ENCODE measurements around the gene SURF6. TPM values are rescaled to one million over a fixed set of nuclear protein-coding genes. Genes with fewer than 3 reads are reported as not detected.
"Not testable (repeated sequence)": the region's sequence is repeated elsewhere in the genome, so short reads cannot be mapped to it uniquely, and the experiment has no call there.

The SURF6 gene
- total and polyA plus RNA-seq, 4 experiments from 2014 or later = 2.3 to 28.9 (median 21.0) TPM

- CTCF ChIA-PET (ENCODE audit: partially characterized antibody) = interaction anchor here (1.2 to 1.7 kb wide), 3 partner anchors 31 to 39 kb away, joined by 3 to 4 read pairs (median 4); no protein-coding TSS in a partner anchor
- Mint-ChIP-seq H3K36me3 (peaks cover 18 to 38% of the 10 kb centered on the region in 2 donors), H3K27ac (peak overlapping the region in 6 of 7 donors; percentile 14 to 93 (median 68)), H3K4me1 (peaks cover 15 to 41% (median 25%) of the 10 kb centered on the region in 4 donors), H3K9me3 (no peaks in the 10 kb centered on the region), H3K4me3 (no peak overlapping the region), H3K27me3 (no peaks in the 10 kb centered on the region)
- Histone ChIP-seq H3K4me3 (ENCODE audit: low read length in 2 of 2) (no peak overlapping the region), H3K27me3 (ENCODE audit: insufficient read depth, low read length) (no peaks in the 10 kb centered on the region), H3K4me1 (ENCODE audit: insufficient read depth, low read length) (peaks cover 26% of the 10 kb centered on the region), H3K36me3 (ENCODE audit: insufficient read depth, low read length) (peaks cover 52% of the 10 kb centered on the region), H3K27ac (ENCODE audit: low read depth, low read length) (no peak overlapping the region), H3K9me3 (ENCODE audit: control insufficient read depth in 1 of 2, low read length in 2 of 2) (no peaks in the 10 kb centered on the region)
- peak in 1 of 5 donors; percentile 7 for DNase-seq
- POLR2A ChIA-PET (ENCODE audit: partially characterized antibody) = interaction anchor here (1.3 to 1.8 kb wide), 3 partner anchors 8 to 36 kb away, joined by 3 to 7 read pairs (median 6); partner anchors contain the start of genes MED22, RPL7A, STKLD1 and SURF4
- intact Hi-C loops (cut with micrococcal nuclease) = no loop called here
Measured at GRCh38 chr9:133340256-133340655, 4.3 kb upstream of the SURF6 start.

GRCh38 chr9:133339641-133340040 is 3.7 kb upstream of the SURF6 start:
- Histone ChIP-seq H3K9me3 (ENCODE audit: control insufficient read depth in 1 of 2, low read length in 2 of 2) (no peaks in the 10 kb centered on the region), H3K27ac (ENCODE audit: low read depth, low read length) (no peak overlapping the region), H3K4me3 (ENCODE audit: low read length in 2 of 2) (no peak overlapping the region), H3K36me3 (ENCODE audit: insufficient read depth, low read length) (peaks cover 47% of the 10 kb centered on the region), H3K4me1 (ENCODE audit: insufficient read depth, low read length) (peaks cover 32% of the 10 kb centered on the region), H3K27me3 (ENCODE audit: insufficient read depth, low read length) (no peaks in the 10 kb centered on the region)
- Mint-ChIP-seq H3K9me3 (no peaks in the 10 kb centered on the region), H3K4me3 (peak overlapping the region in 1 of 8 donors; percentile 40), H3K27ac (peak overlapping the region in 4 of 7 donors; percentile 49 to 79 (median 74)), H3K27me3 (no peaks in the 10 kb centered on the region), H3K36me3 (peaks cover 15 to 38% of the 10 kb centered on the region in 2 donors), H3K4me1 (peaks cover 16 to 47% (median 28%) of the 10 kb centered on the region in 4 donors)
- intact Hi-C loops (cut with micrococcal nuclease) = no loop called here
- POLR2A ChIA-PET (ENCODE audit: partially characterized antibody) = interaction anchor here (0.6 to 1.8 kb wide), 4 partner anchors 8 to 36 kb away, joined by 3 to 7 read pairs (median 4); partner anchors contain the start of genes MED22, RPL7A, STKLD1 and SURF4
- CTCF ChIA-PET (ENCODE audit: partially characterized antibody) = interaction anchor here (1.2 to 1.7 kb wide), 3 partner anchors 32 to 39 kb away, joined by 3 to 4 read pairs (median 4); no protein-coding TSS in a partner anchor
- DNase-seq = peak in 1 of 5 donors; percentile 11

GRCh38 chr9:133334888-133335287 is 1.1 kb downstream of the SURF6 start:
- H3K4me1 ChIP-seq (ENCODE audit: insufficient read depth, low read length) = peaks cover 29% of the 10 kb centered on the region
- H3K9me3 Mint-ChIP-seq; H3K27ac ChIP-seq (ENCODE audit: low read depth, low read length); H3K9me3 ChIP-seq (ENCODE audit: control insufficient read depth in 1 of 2, low read length in 2 of 2); H3K27me3 ChIP-seq (ENCODE audit: insufficient read depth, low read length); H3K27me3 Mint-ChIP-seq: not testable (repeated sequence)
- intact Hi-C loops (cut with micrococcal nuclease) = loop anchor here (1.0 kb wide), 1 partner anchor 83 kb away; the partner anchor contains the start of gene REXO4
- DNase-seq = peak in 1 of 5 donors; percentile 29
- peaks cover 10 to 57% (median 22%) of the 10 kb centered on the region in 4 donors for H3K4me1 Mint-ChIP-seq
- CTCF ChIA-PET (ENCODE audit: partially characterized antibody) = interaction anchor here (1.1 to 1.6 kb wide), 4 partner anchors 16 to 79 kb away, joined by 3 to 5 read pairs (median 4); no protein-coding TSS in a partner anchor
- peaks cover 46% of the 10 kb centered on the region for H3K36me3 ChIP-seq (ENCODE audit: insufficient read depth, low read length)
- POLR2A ChIA-PET (ENCODE audit: partially characterized antibody) = interaction anchor here (0.9 to 3.1 kb wide), 4 partner anchors 14 to 304 kb away, joined by 3 to 14 read pairs (median 10); partner anchors contain the start of genes GTF3C5, MED22, RPL7A and SURF1
- H3K36me3 Mint-ChIP-seq = peaks cover 18 to 50% of the 10 kb centered on the region in 2 donors
- H3K4me3 ChIP-seq (ENCODE audit: low read length in 2 of 2) = peak overlapping the region; percentile 50 to 69
- peak overlapping the region; percentile 48 to 96 (median 89) for H3K27ac Mint-ChIP-seq
- peak overlapping the region; percentile 92 to 97 (median 96) for H3K4me3 Mint-ChIP-seq

GRCh38 chr9:133334161-133334560 is 1.8 kb downstream of the SURF6 start:
- DNase-seq = no peak
- Mint-ChIP-seq H3K9me3 (no peaks in the 10 kb centered on the region), H3K27ac (peak overlapping the region in 4 of 7 donors; percentile 12 to 79 (median 38)), H3K4me3 (peak overlapping the region in 4 of 8 donors; percentile 10 to 29 (median 24)), H3K27me3 (no peaks in the 10 kb centered on the region), H3K4me1 (peaks cover 10 to 55% (median 20%) of the 10 kb centered on the region in 4 donors), H3K36me3 (peaks cover 18 to 48% of the 10 kb centered on the region in 2 donors)
- H3K4me1 ChIP-seq (ENCODE audit: insufficient read depth, low read length) = peaks cover 28% of the 10 kb centered on the region
- POLR2A ChIA-PET (ENCODE audit: partially characterized antibody) = interaction anchor here (1.3 to 3.1 kb wide), 3 partner anchors 14 to 37 kb away, joined by 7 to 14 read pairs (median 12); partner anchors contain the start of genes MED22, RPL7A, SURF1 and SURF2
- no peak overlapping the region for H3K4me3 ChIP-seq (ENCODE audit: low read length in 2 of 2)
- intact Hi-C loops (cut with micrococcal nuclease) = no loop called here
- no peak overlapping the region for H3K27ac ChIP-seq (ENCODE audit: low read depth, low read length)
- no peaks in the 10 kb centered on the region for H3K9me3 ChIP-seq (ENCODE audit: control insufficient read depth in 1 of 2, low read length in 2 of 2)
- H3K27me3 ChIP-seq (ENCODE audit: insufficient read depth, low read length) = no peaks in the 10 kb centered on the region
- peaks cover 39% of the 10 kb centered on the region for H3K36me3 ChIP-seq (ENCODE audit: insufficient read depth, low read length)
- CTCF ChIA-PET (ENCODE audit: partially characterized antibody) = interaction anchor here (1.1 to 1.6 kb wide), 3 partner anchors 37 to 80 kb away, joined by 3 to 5 read pairs (median 4); no protein-coding TSS in a partner anchor

- intact Hi-C loops (cut with micrococcal nuclease) = no loop called here
- Mint-ChIP-seq H3K4me3 (peak overlapping the region in 2 of 8 donors; percentile 27 to 54), H3K4me1 (peaks cover 13 to 59% (median 18%) of the 10 kb centered on the region in 4 donors), H3K27ac (peak overlapping the region in 2 of 7 donors; percentile 29 to 47), H3K9me3 (peaks cover 0 to 2% (median 0%) of the 10 kb centered on the region in 8 donors), H3K27me3 (no peaks in the 10 kb centered on the region), H3K36me3 (peaks cover 13 to 48% of the 10 kb centered on the region in 2 donors)
- Histone ChIP-seq H3K36me3 (ENCODE audit: insufficient read depth, low read length) (peaks cover 38% of the 10 kb centered on the region), H3K4me1 (ENCODE audit: insufficient read depth, low read length) (peaks cover 28% of the 10 kb centered on the region), H3K4me3 (ENCODE audit: low read length in 2 of 2) (no peak overlapping the region), H3K27me3 (ENCODE audit: insufficient read depth, low read length) (no peaks in the 10 kb centered on the region), H3K27ac (ENCODE audit: low read depth, low read length) (no peak overlapping the region), H3K9me3 (ENCODE audit: control insufficient read depth in 1 of 2, low read length in 2 of 2) (no peaks in the 10 kb centered on the region)
- DNase-seq = peak in 1 of 5 donors; percentile 10
- ChIA-PET CTCF (ENCODE audit: partially characterized antibody) (interaction anchor here (1.1 to 1.6 kb wide), 2 partner anchors 24 to 73 kb away, joined by 3 to 5 read pairs; no protein-coding TSS in a partner anchor), POLR2A (ENCODE audit: partially characterized antibody) (interaction anchor here (1.7 to 3.1 kb wide), 3 partner anchors 15 to 38 kb away, joined by 5 to 14 read pairs (median 12); partner anchors contain the start of genes MED22, RPL7A, SURF1 and SURF2)
Measured at GRCh38 chr9:133333566-133333965, 2.4 kb downstream of the SURF6 start.

GRCh38 chr9:133333011-133333410 is 3.0 kb downstream of the SURF6 start:
- no peaks in the 10 kb centered on the region for H3K9me3 ChIP-seq (ENCODE audit: control insufficient read depth in 1 of 2, low read length in 2 of 2)
- H3K9me3 Mint-ChIP-seq = peaks cover 0 to 4% (median 0%) of the 10 kb centered on the region in 8 donors
- CTCF ChIA-PET (ENCODE audit: partially characterized antibody) = interaction anchor here (1.1 to 1.2 kb wide), 2 partner anchors 24 to 39 kb away, joined by 3 read pairs; no protein-coding TSS in a partner anchor
- POLR2A ChIA-PET (ENCODE audit: partially characterized antibody) = interaction anchor here (1.7 to 3.1 kb wide), 2 partner anchors 24 to 39 kb away, joined by 5 to 12 read pairs; partner anchors contain the start of genes SURF1 and SURF2
- no peak overlapping the region for H3K27ac ChIP-seq (ENCODE audit: low read depth, low read length)
- intact Hi-C loops (cut with micrococcal nuclease) = no loop called here
- no peaks in the 10 kb centered on the region for H3K27me3 Mint-ChIP-seq
- peaks cover 38% of the 10 kb centered on the region for H3K36me3 ChIP-seq (ENCODE audit: insufficient read depth, low read length)
- H3K36me3 Mint-ChIP-seq = peaks cover 13 to 50% of the 10 kb centered on the region in 2 donors
- peaks cover 28% of the 10 kb centered on the region for H3K4me1 ChIP-seq (ENCODE audit: insufficient read depth, low read length)
- no peaks in the 10 kb centered on the region for H3K27me3 ChIP-seq (ENCODE audit: insufficient read depth, low read length)
- H3K27ac Mint-ChIP-seq = peak overlapping the region in 1 of 7 donors; percentile 13
- H3K4me3 ChIP-seq (ENCODE audit: low read length in 2 of 2) = no peak overlapping the region
- DNase-seq = peak in 1 of 5 donors; percentile 14
- peaks cover 13 to 59% (median 18%) of the 10 kb centered on the region in 4 donors for H3K4me1 Mint-ChIP-seq
- H3K4me3 Mint-ChIP-seq = no peak overlapping the region

GRCh38 chr9:133332381-133332730 is 3.6 kb downstream of the SURF6 start:
- peaks cover 28% of the 10 kb centered on the region for H3K4me1 ChIP-seq (ENCODE audit: insufficient read depth, low read length)
- no peak overlapping the region for H3K27ac ChIP-seq (ENCODE audit: low read depth, low read length)
- ChIA-PET CTCF (ENCODE audit: partially characterized antibody) (interaction anchor here (1.2 kb wide), 1 partner anchor 40 kb away, joined by 3 read pairs; no protein-coding TSS in a partner anchor), POLR2A (ENCODE audit: partially characterized antibody) (interaction anchor here (1.7 kb wide), 1 partner anchor 39 kb away, joined by 5 read pairs; no protein-coding TSS in a partner anchor)
- peaks cover 38% of the 10 kb centered on the region for H3K36me3 ChIP-seq (ENCODE audit: insufficient read depth, low read length)
- no peaks in the 10 kb centered on the region for H3K9me3 ChIP-seq (ENCODE audit: control insufficient read depth in 1 of 2, low read length in 2 of 2)
- H3K27me3 ChIP-seq (ENCODE audit: insufficient read depth, low read length) = no peaks in the 10 kb centered on the region
- Mint-ChIP-seq H3K27me3 (no peaks in the 10 kb centered on the region), H3K27ac (peak overlapping the region in 1 of 7 donors; percentile 13), H3K4me1 (peaks cover 13 to 56% (median 18%) of the 10 kb centered on the region in 4 donors), H3K36me3 (peaks cover 13 to 50% of the 10 kb centered on the region in 2 donors), H3K4me3 (no peak overlapping the region), H3K9me3 (peaks cover 0 to 4% (median 0%) of the 10 kb centered on the region in 8 donors)
- intact Hi-C loops (cut with micrococcal nuclease) = no loop called here
- DNase-seq = peak in 1 of 5 donors; percentile 33
- no peak overlapping the region for H3K4me3 ChIP-seq (ENCODE audit: low read length in 2 of 2)

Data from CD4-positive, alpha-beta memory T cell (primary cell).